Upper lobe of left lung (tissue), 6 donors: ENCODE data around the gene RHOT2. TPM values are rescaled to one million over a fixed set of nuclear protein-coding genes. Genes with fewer than 3 reads are reported as not detected.
A peak's percentile ranks its signal among the peaks of the same experiment; 100 is the strongest.

Experiments
- ATAC-seq, 2 donors: fragments of 200-7000 bp; cut with Tn5 transposase; one replicate each; pipeline ENCODE4 v1.9.1; 2022; ENCODE audit warnings: mild to moderate bottlenecking in 2 of 2, moderate library complexity in 2 of 2; ENCODE audit not compliant: low FRiP score in 2 of 2
- DNase-seq, 2 donors: peaks; one replicate each; pipeline ENCODE4 v3.0.0-alpha.2; 2019 to 2020
- H3K27ac ChIP-seq, 4 donors: fragments of 200-600 bp; sonication (generic); one replicate each; pipeline ENCODE4 v1.5.1; 2016 to 2019
- H3K27me3 ChIP-seq, 4 donors: fragments of 200-600 bp; sonication (generic); one replicate each; pipeline ENCODE4 v1.5.1; 2017 to 2019
- H3K36me3 ChIP-seq, 4 donors: fragments of 200-600 bp; sonication (generic); one replicate each; pipeline ENCODE4 v1.5.1; 2016 to 2019
- H3K4me1 ChIP-seq, 4 donors: fragments of 200-600 bp; sonication (generic); one replicate each; pipeline ENCODE4 v1.5.1; 2018 to 2019
- H3K4me3 ChIP-seq, 4 donors: fragments of 200-600 bp; sonication (generic); one replicate each; pipeline ENCODE4 v1.5.1; 2017 to 2019; ENCODE audit warnings: mild to moderate bottlenecking in 2 of 4, moderate library complexity in 1 of 4
- H3K9me3 ChIP-seq, 4 donors: fragments of 200-600 bp; sonication (generic); one replicate each; pipeline ENCODE4 v1.5.1; 2018 to 2019
- CTCF ChIP-seq, 6 experiments: fragments of 450-650 bp in 4 of 6; fragments of 200-600 bp in 2 of 6; sonication (generic) in 2 of 6; IDR thresholded peaks; one replicate each; pipeline ENCODE4 v1.5.1; 2016 to 2019; ENCODE audit warnings: antibody characterized with exemption in 6 of 6
- EP300 ChIP-seq, 4 donors: sonication (generic); formaldehyde crosslinking; IDR thresholded peaks; one replicate each; pipeline ENCODE4 v1.5.1; 2017; ENCODE audit warnings: antibody characterized with exemption in 4 of 4, control low read depth in 2 of 4
- POLR2A ChIP-seq, 4 donors: fragments of 450-650 bp; IDR thresholded peaks; one replicate each; pipeline ENCODE4 v1.5.1; 2016 to 2017; ENCODE audit warnings: antibody characterized with exemption in 4 of 4, mild to moderate bottlenecking in 2 of 4
- POLR2AphosphoS5 ChIP-seq, 2 donors: sonication (generic); formaldehyde crosslinking; IDR thresholded peaks; one replicate each; pipeline ENCODE4 v1.5.1; 2017; ENCODE audit warnings: antibody characterized with exemption in 2 of 2
- WGBS, 2 donors: methylation state at CpG; one replicate each; pipeline ENCODE4 v1.1.5; 2017 to 2018; 5-methylcytosine and 5-hydroxymethylcytosine counted together
- total RNA-seq, 6 donors: library from RNA; depleted of rRNA in 4 of 6; stranded (reverse); fragments of >200 nt in 4 of 6; gene quantifications; one replicate each; pipeline versions ENCODE4 v1.1.0 to v1.2.1, GENCODE V29; 2016 to 2021
- donor health status: DM: no; HTN: no; CAD: no; lungs with moderate emphysema.
- donor health status: DM: no; HTN: yes; CAD: no; lungs with severe emphysema.

The RHOT2 gene
- total RNA-seq, 6 donors from 2014 or later = 53.0 to 535 (median 107) TPM

DNA sequence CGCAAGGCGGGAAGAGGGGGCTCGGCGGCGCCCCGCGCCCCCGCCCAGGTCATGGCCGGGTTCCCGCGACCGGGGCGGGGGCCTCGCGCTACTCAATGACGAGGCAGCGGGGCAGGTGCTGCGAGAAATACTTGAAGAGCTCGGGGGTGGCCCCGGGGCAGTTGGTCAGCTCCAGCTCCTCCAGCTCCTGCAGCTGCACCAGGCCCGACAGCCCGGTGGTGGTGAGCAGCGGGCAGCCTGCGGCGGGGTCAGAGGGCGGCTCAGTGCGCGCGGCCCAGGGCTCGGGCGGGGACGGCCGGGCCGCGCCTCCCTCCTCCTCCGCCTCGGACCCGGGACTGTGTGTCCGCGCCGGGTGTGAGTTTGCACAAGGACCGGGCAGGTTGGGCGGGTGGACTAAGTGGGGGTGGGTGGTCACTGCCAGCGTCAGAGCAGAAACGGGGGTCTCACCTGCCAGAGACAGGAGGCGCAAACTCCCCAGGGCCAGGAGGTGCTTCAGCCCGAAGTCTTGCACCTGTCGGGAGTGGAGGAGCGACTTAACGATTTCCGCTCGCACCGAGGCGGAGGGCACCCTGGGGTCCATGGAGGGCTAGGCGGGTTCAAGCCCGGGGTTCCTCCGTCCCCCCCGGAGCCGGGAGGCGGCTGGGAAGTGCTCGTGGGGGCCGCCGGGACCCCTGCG lies 26.4 kb downstream of the RHOT2 start:
- WGBS, 2 donors = 6% methylated on average over 33 of the region's 64 CpGs; no CpG with 5 or more reads in 1 of the 2 donors
- Histone ChIP-seq H3K4me1 (peaks cover 27 to 42% (median 38%) of the 10 kb centered on the region in 4 donors), H3K9me3 (no peaks in the 10 kb centered on the region), H3K27ac (peak overlapping the region in 1 of 4 donors; percentile 30), H3K27me3 (peaks cover 0 to 41% (median 25%) of the 10 kb centered on the region in 4 donors), H3K4me3 (peak overlapping the region in 3 of 4 donors; percentile 27 to 47 (median 47)), H3K36me3 (no peaks in the 10 kb centered on the region)
- TF ChIP-seq CTCF (IDR thresholded peaks at IDR 0.05) = no peak
- no peak for TF ChIP-seq POLR2A (IDR thresholded peaks at IDR 0.05)
- TF ChIP-seq EP300 (IDR thresholded peaks at IDR 0.05) = no peak
- no peak for TF ChIP-seq POLR2AphosphoS5 (IDR thresholded peaks at IDR 0.05)
- DNase-seq (peak in 1 of 2 donors; percentile 81), ATAC-seq (no peak)

GRCh38 chr16:694863-695354 lies 27.0 kb downstream of the RHOT2 start:
- DNase-seq = no peak

DNA sequence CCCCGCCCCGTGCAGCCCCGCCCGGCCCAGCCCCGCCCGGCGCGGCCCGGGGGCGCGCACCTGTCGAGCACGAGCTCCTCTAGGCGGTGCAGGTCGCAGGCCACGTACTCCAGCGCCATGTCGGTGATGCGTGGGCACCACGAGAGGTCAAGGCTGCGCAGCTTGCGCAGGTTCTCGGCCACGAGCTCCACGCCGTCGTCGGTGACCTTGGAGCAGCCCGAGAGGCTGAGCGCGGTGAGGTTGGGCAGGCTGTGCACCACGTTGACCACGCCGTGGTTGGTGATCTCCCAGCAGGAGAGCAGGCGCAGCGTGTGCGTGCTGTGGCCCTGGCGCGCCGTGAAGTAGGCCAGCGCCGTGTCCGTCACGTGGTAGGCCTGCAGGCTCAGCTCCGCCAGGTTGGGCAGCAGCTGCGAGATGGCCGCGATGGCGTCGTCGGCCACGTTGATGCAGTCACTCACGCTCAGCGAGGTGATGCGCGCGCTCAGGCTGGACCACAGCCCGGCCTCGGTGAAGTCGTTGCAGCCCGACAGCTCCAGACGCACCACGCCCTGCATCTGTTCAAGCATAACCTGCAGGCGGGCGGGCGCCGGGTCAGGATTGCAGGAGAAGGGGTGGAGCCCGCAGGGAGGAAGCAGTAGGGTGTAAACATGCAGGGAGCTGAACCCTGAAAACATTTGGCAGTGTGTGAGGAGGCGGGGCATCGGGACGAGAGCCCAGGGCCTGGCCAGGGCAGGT lies 27.6 kb downstream of the RHOT2 start:
- Histone ChIP-seq H3K27ac (peak overlapping the region in 1 of 4 donors; percentile 56), H3K4me3 (peak overlapping the region; percentile 2 to 47 (median 37)), H3K36me3 (no peaks in the 10 kb centered on the region), H3K9me3 (no peaks in the 10 kb centered on the region), H3K27me3 (peaks cover 0 to 51% (median 30%) of the 10 kb centered on the region in 4 donors), H3K4me1 (peaks cover 21 to 35% (median 30%) of the 10 kb centered on the region in 4 donors)
- peak in 1 of 2 donors; percentile 91 for DNase-seq
- ATAC-seq = peak; percentile 11 to 13
- TF ChIP-seq POLR2AphosphoS5 (IDR thresholded peaks at IDR 0.05) = no peak
- no peak for TF ChIP-seq EP300 (IDR thresholded peaks at IDR 0.05)
- TF ChIP-seq POLR2A (IDR thresholded peaks at IDR 0.05) = no peak
- no peak for TF ChIP-seq CTCF (IDR thresholded peaks at IDR 0.05)
- WGBS, 2 donors = 8 to 13% methylated on average over 4 to 35 of the region's 71 CpGs

More at GRCh38 chr16:694863-695354, 27.0 kb downstream of the RHOT2 start:
- Histone ChIP-seq H3K36me3 (no peaks in the 10 kb centered on the region), H3K4me1 (peaks cover 23 to 37% (median 32%) of the 10 kb centered on the region in 4 donors), H3K4me3 (peak overlapping the region in 3 of 4 donors; percentile 27 to 47 (median 47)), H3K9me3 (no peaks in the 10 kb centered on the region), H3K27ac (peak overlapping the region in 1 of 4 donors; percentile 30), H3K27me3 (peaks cover 0 to 45% (median 26%) of the 10 kb centered on the region in 4 donors)
- WGBS, 2 donors = 0% methylated on average over 18 of the region's 37 CpGs; no CpG with 5 or more reads in 1 of the 2 donors
- TF ChIP-seq POLR2A (IDR thresholded peaks at IDR 0.05) = no peak
- TF ChIP-seq POLR2AphosphoS5 (IDR thresholded peaks at IDR 0.05) = no peak
- TF ChIP-seq CTCF (IDR thresholded peaks at IDR 0.05) = no peak
- TF ChIP-seq EP300 (IDR thresholded peaks at IDR 0.05) = no peak
- ATAC-seq = no peak

DNA sequence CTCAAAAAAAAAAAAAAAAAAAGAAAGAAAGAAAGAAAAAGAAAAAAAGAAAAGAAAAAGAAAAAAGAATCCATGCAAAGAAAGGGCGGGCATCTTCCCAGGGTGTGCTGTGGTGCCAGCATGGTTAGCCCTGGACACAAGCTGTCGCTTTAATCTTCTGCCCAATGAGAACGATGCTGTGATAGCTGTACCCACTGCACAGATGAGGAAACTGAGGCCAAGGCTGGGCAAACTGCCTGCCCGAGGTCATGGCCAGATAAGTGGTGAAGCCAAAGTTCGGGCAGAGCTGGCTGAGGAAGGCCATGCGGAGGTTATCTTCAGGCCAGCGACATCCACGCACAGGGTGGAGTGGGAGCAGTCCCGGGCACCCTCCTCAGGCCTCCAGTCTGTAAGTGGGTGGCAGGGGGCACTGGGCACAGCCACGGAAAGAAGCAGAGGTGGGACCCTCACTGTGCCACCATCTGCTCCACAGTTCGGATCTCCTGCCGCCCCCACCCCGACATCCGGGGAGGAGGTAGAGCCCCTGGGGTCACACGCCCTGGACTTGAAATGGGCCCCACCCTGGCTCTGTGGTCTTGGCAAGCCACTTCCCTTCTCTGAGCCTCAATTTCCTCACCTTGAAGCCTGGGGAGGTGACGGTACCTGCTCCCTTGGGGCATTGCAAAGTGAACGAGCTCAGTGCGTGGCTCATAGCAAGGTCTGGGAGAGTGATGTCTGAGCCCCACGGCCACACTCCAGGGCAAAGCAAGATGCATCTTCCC lies 31.2 kb downstream of the RHOT2 start:
- Histone ChIP-seq H3K9me3 (no peaks in the 10 kb centered on the region), H3K36me3 (no peaks in the 10 kb centered on the region), H3K4me1 (peaks cover 16 to 29% (median 22%) of the 10 kb centered on the region in 4 donors), H3K27ac (no peak overlapping the region), H3K4me3 (no peak overlapping the region), H3K27me3 (peaks cover 2 to 70% (median 36%) of the 10 kb centered on the region in 4 donors)
- WGBS, 2 donors = 70% methylated on average over 14 to 16 of the region's 19 CpGs
- no peak for TF ChIP-seq POLR2AphosphoS5 (IDR thresholded peaks at IDR 0.05)
- no peak for TF ChIP-seq CTCF (IDR thresholded peaks at IDR 0.05)
- no peak for TF ChIP-seq POLR2A (IDR thresholded peaks at IDR 0.05)
- no peak for TF ChIP-seq EP300 (IDR thresholded peaks at IDR 0.05)
- ATAC-seq (no peak), DNase-seq (peak in 1 of 2 donors; percentile 48)
